Ascending aorta (tissue), 2 donors: ENCODE data around the gene GYG2. TPM values are rescaled to one million over a fixed set of nuclear protein-coding genes. Genes with fewer than 3 reads are reported as not detected.
A peak's percentile ranks its signal among the peaks of the same experiment; 100 is the strongest.
"Not testable (repeated sequence)": the region's sequence is repeated elsewhere in the genome, so short reads cannot be mapped to it uniquely, and the experiment has no call there.

Experiments
- DNase-seq, 2 donors: peaks; one replicate each; pipeline ENCODE4 v3.0.0-alpha.2; 2019; ENCODE audit warnings: low spot score in 2 of 2
- H3K27ac ChIP-seq, 2 donors: fragments of 200-600 bp; sonication (generic); one replicate each; pipeline ENCODE4 v1.5.1; 2016 to 2017; ENCODE audit warnings: mild to moderate bottlenecking in 1 of 2
- H3K27me3 ChIP-seq: fragments of 200-600 bp; sonication (generic); one replicate; pipeline ENCODE4 v1.5.1; 2017
- H3K36me3 ChIP-seq, 2 donors: fragments of 200-600 bp; sonication (generic); one replicate each; pipeline ENCODE4 v1.5.1; 2016
- H3K4me1 ChIP-seq, 2 donors: fragments of 200-600 bp; sonication (generic); one replicate each; pipeline ENCODE4 v1.5.1; 2016 to 2017; ENCODE audit warnings: mild to moderate bottlenecking in 1 of 2
- H3K4me3 ChIP-seq, 2 donors: fragments of 200-600 bp; sonication (generic); one replicate each; pipeline ENCODE4 v1.5.1; 2016 to 2017; ENCODE audit warnings: mild to moderate bottlenecking in 1 of 2
- H3K9me3 ChIP-seq, 2 donors: fragments of 200-600 bp; sonication (generic); one replicate each; pipeline ENCODE4 v1.5.1; 2016
- intact Hi-C: fragments of 100-400 bp; cut with DNase I; formaldehyde crosslinking; loops from one replicate; pipeline ENCODE4 v1.15.1; 2023
- total RNA-seq: library from RNA; depleted of rRNA; stranded (reverse); fragments of >200 nt; gene quantifications from one replicate; pipeline ENCODE4 v1.1.0, GENCODE V29; 2016
- TF ChIP-seq, protein P1 (sequence below), 3 experiments: fragments of 200-600 bp in 2 of 3; fragments of 450-650 bp in 1 of 3; sonication (generic) in 2 of 3; IDR thresholded peaks; one replicate each; pipeline ENCODE4 v1.5.1; 2016 to 2019; ENCODE audit warnings: antibody characterized with exemption in 3 of 3, mild to moderate bottlenecking in 1 of 3, moderate library complexity in 1 of 3

The GYG2 gene
- total RNA-seq, 1 donor from 2014 or later = 0.64 TPM

DNA sequence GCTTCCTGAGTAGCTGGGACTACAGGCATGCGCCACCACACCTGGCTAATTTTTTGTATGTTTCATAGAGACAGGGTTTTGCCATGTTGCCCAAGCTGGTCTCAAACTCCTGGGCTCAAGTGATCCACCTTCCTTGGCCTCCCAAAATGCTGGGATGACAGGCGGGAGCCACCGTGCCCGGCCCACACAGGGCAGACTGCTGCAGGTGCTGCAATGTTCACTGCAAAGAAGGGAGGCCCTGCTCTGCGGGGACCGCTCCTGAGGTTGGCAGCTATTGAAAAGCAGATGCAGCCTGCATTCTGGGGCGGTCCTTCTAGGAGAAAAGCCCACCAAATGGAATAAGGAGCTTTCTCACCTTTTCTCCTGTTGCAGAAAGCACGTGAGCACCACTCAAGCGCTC lies 95.4 kb downstream of the GYG2 start:
- intact Hi-C loops = no loop called here
- Histone ChIP-seq H3K36me3 (peaks cover 23 to 26% of the 10 kb centered on the region in 2 donors), H3K4me1 (no peaks in the 10 kb centered on the region), H3K4me3 (no peak overlapping the region), H3K9me3 (no peaks in the 10 kb centered on the region), H3K27ac (no peak overlapping the region), H3K27me3 (no peaks in the 10 kb centered on the region)
- DNase-seq = no peak
- TF ChIP-seq, protein P1, sequence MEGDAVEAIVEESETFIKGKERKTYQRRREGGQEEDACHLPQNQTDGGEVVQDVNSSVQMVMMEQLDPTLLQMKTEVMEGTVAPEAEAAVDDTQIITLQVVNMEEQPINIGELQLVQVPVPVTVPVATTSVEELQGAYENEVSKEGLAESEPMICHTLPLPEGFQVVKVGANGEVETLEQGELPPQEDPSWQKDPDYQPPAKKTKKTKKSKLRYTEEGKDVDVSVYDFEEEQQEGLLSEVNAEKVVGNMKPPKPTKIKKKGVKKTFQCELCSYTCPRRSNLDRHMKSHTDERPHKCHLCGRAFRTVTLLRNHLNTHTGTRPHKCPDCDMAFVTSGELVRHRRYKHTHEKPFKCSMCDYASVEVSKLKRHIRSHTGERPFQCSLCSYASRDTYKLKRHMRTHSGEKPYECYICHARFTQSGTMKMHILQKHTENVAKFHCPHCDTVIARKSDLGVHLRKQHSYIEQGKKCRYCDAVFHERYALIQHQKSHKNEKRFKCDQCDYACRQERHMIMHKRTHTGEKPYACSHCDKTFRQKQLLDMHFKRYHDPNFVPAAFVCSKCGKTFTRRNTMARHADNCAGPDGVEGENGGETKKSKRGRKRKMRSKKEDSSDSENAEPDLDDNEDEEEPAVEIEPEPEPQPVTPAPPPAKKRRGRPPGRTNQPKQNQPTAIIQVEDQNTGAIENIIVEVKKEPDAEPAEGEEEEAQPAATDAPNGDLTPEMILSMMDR (IDR thresholded peaks at IDR 0.05) = no peak

DNA sequence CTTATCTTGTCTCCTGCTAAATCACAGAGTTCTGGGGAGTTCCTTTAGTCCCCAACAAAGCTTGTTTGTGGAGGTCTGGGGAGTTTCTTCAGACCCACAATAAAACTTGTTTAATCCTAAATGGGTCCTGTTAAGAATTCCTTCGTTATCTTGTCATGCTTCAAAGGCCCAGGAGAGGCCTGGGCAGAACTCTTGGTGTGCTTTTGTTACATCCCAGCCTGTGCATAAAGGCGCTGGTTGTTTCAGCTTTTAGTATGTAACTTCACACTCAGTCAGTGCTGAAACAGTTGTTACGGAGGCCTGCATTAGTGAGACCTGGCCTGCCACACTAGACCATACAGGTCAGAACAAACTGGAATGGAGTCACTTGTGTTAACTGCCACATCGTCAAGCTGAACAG lies 97.5 kb downstream of the GYG2 start:
- H3K9me3 ChIP-seq, DNase-seq, H3K27me3 ChIP-seq, H3K27ac ChIP-seq, H3K4me3 ChIP-seq, H3K36me3 ChIP-seq, H3K4me1 ChIP-seq: not testable (repeated sequence)
- intact Hi-C loops = loop anchor here (5.0 kb wide), 2 partner anchors 234 to 771 kb away; partner anchors contain the start of gene CD99

DNA sequence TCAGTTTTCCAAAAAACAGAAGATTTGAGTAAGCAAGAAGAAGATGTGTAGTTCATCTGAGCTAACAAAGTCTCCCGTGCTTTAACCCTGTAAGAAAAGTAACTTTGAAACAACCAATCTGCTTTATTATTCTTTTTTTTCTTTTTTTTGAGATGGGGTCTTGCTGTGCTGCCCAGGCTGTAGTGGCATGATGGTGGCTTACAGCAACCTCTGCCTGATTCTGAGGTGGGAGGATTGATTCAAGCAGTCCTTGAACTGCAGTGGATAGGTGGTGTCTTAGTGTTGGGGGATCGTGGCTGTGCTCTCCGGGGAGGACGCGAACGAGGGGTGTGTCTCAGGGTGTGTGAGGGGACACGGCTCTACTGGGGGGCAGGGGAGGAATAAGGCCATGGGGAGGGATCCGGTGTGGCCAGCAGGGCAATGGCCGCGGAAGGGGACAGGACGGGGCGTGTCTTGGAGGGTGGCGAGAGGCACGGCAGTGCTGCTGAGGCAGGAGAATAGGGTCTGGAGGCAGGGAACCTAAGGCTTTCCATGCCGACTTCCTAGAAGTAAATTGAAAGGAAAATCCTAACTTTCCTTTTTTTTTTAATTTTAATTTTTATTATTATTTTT lies 98.0 kb downstream of the GYG2 start:
- H3K36me3 ChIP-seq = peaks cover 6% of the 10 kb centered on the region in 2 donors
- intact Hi-C loops = loop anchor here (5.0 kb wide), 2 partner anchors 234 to 771 kb away; partner anchors contain the start of gene CD99
- no peaks in the 10 kb centered on the region for H3K27me3 ChIP-seq
- no peaks in the 10 kb centered on the region for H3K9me3 ChIP-seq
- no peak overlapping the region for H3K4me3 ChIP-seq
- TF ChIP-seq, protein P1 (IDR thresholded peaks at IDR 0.05) = no peak
- H3K27ac ChIP-seq = peak overlapping the region; percentile 97 to 99
- H3K4me1 ChIP-seq = no peaks in the 10 kb centered on the region
- DNase-seq = no peak

DNA sequence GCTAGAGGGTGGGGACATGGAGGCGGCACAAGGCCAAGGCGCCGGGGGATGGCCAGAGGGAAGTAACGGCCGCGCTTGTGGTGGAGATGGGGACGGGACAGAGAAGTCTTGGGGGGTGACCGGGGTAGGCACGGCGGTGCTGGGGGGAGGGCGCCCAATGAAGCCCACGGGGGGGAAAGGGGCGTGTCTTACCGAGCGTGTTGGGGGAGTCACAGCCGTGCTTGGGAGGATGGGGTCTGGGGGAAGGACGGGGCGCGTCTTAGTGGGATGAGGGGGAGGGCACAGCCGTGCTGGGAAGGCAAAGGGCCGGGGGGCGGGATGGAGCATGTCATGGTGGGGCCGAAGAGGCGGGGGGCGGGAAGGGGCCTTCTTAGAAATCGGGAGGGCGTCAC lies 99.5 kb downstream of the GYG2 start:
- intact Hi-C loops = loop anchor here (1.0 to 5.0 kb wide), 7 partner anchors 236 to 1535 kb away; partner anchors contain the start of genes AKAP17A, CD99 and SLC25A6

GRCh38 chrX:2928583-2929434 lies 100.1 kb downstream of the GYG2 start, which contains the start of gene ARSD:
TSS of gene ARSD (minus strand) at chrX:2929339. CDS start at chrX:2929275, 64 bp downstream.
- peak; percentile 82 to 97 for DNase-seq
- Histone ChIP-seq H3K27me3 (no peaks in the 10 kb centered on the region), H3K9me3 (no peaks in the 10 kb centered on the region), H3K27ac (peak within 1 kb of the TSS; percentile 97 to 99), H3K36me3 (peaks cover 3% of the 10 kb centered on the region in 2 donors), H3K4me3 (peak within 1 kb of the TSS; percentile 83 to 92), H3K4me1 (no peaks in the 10 kb centered on the region)
- intact Hi-C loops = loop anchor here (1.0 to 5.0 kb wide), 7 partner anchors 237 to 1536 kb away; partner anchors contain the start of genes AKAP17A, CD99 and SLC25A6
- TF ChIP-seq, protein P1 (IDR thresholded peaks at IDR 0.05) = no peak

More for the DNA sequence above, 99.5 kb downstream of the GYG2 start:
- H3K27me3 ChIP-seq = no peaks in the 10 kb centered on the region
- no peaks in the 10 kb centered on the region for H3K4me1 ChIP-seq
- TF ChIP-seq, protein P1 (IDR thresholded peaks at IDR 0.05) = no peak
- peak overlapping the region; percentile 97 to 99 for H3K27ac ChIP-seq
- peak overlapping the region; percentile 83 to 92 for H3K4me3 ChIP-seq
- peaks cover 3% of the 10 kb centered on the region in 2 donors for H3K36me3 ChIP-seq
- H3K9me3 ChIP-seq = no peaks in the 10 kb centered on the region
- DNase-seq = peak in 1 of 2 donors; percentile 24

DNA sequence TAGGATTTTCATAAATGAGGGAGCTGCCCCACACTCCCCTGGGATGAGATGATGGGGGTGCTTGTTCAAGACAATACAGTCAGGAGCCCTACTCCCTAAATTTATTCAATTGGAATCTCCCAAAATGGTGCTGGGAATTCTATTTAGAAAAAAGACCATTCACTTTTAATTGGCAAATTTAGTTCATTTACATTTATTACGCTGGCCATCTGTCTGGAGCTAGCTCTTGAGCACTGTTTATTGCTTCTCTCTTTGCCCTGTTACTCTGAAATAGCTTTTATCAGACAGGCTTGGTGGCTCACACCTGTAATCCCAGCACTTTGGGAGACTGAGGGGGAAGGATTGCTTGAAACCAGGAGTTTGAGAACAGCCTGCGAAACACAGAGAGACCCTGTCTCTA lies 102.4 kb downstream of the GYG2 start:
- Histone ChIP-seq H3K27me3 (no peaks in the 10 kb centered on the region), H3K9me3 (no peaks in the 10 kb centered on the region), H3K27ac (no peak overlapping the region), H3K4me1 (no peaks in the 10 kb centered on the region), H3K4me3 (no peak overlapping the region), H3K36me3 (no peaks in the 10 kb centered on the region)
- TF ChIP-seq, protein P1 (IDR thresholded peaks at IDR 0.05) = no peak
- no peak for DNase-seq
- intact Hi-C loops = no loop called here
